Breast epithelium (tissue), 4 donors: Measurements from ENCODE around the gene IMPA2. TPM values are rescaled to one million over a fixed set of nuclear protein-coding genes. Genes with fewer than 3 reads are reported as not detected.

Experiments
- DNase-seq, 2 donors: peaks; one replicate each; pipeline ENCODE4 v3.0.0-alpha.2; 2019; ENCODE audit warnings: low spot score in 2 of 2
- H3K27ac ChIP-seq, 2 donors: fragments of 200-600 bp; sonication (generic) in 1 of 2; one replicate each; pipeline ENCODE4 v1.5.1; 2016 to 2019; ENCODE audit warnings: mild to moderate bottlenecking in 1 of 2
- H3K27me3 ChIP-seq, 2 donors: fragments of 200-600 bp; sonication (generic) in 1 of 2; one replicate each; pipeline versions ENCODE4 v1.5.1 to v1.6.0; 2017 to 2019; ENCODE audit warnings: control low read depth in 1 of 2, mild to moderate bottlenecking in 1 of 2
- H3K36me3 ChIP-seq: fragments of 200-600 bp; one replicate; pipeline ENCODE4 v1.5.1; 2019
- H3K4me1 ChIP-seq, 2 donors: fragments of 200-600 bp; sonication (generic); one replicate each; pipeline ENCODE4 v1.5.1; 2016 to 2019; ENCODE audit warnings: control low read depth in 1 of 2
- H3K4me3 ChIP-seq, 3 donors: fragments of 200-600 bp; sonication (generic); 1 replicate in 2 of 3; 2 replicates in 1 of 3; pipeline ENCODE4 v1.5.1; 2016 to 2019; ENCODE audit warnings: mild to moderate bottlenecking in 3 of 3, moderate library complexity in 2 of 3
- H3K9me3 ChIP-seq, 2 donors: fragments of 200-600 bp; sonication (generic) in 1 of 2; one replicate each; pipeline ENCODE4 v1.5.1; 2016 to 2019; ENCODE audit warnings: control low read depth in 1 of 2
- POLR2A ChIP-seq: fragments of 450-650 bp; IDR thresholded peaks from one replicate; pipeline ENCODE4 v1.6.1; 2016; ENCODE audit warnings: antibody characterized with exemption, mild to moderate bottlenecking, moderate library complexity
- POLR2AphosphoS5 ChIP-seq, 3 donors: sonication (generic); formaldehyde crosslinking; IDR thresholded peaks; one replicate each; pipeline ENCODE4 v1.6.1; 2017; ENCODE audit warnings: antibody characterized with exemption in 3 of 3
- intact Hi-C: fragments of 100-400 bp; cut with DNase I; formaldehyde crosslinking; loops from one replicate; pipeline ENCODE4 v1.15.1; 2023; ENCODE audit warnings: low total_unique reads
- total RNA-seq, 3 donors: library from RNA; depleted of rRNA; stranded (reverse); fragments of >200 nt; gene quantifications; one replicate each; pipeline ENCODE4 v1.1.0, GENCODE V29; 2016
- TF ChIP-seq, protein P1 (sequence below), 3 donors: fragments of 450-650 bp; IDR thresholded peaks; one replicate each; pipeline ENCODE4 v1.5.1; 2016 to 2017; ENCODE audit warnings: antibody characterized with exemption in 3 of 3, mild to moderate bottlenecking in 3 of 3, moderate library complexity in 3 of 3

The IMPA2 gene
- total RNA-seq, 3 donors from 2014 or later, result 25.2 to 26.5 (median 26.2) TPM

DNA sequence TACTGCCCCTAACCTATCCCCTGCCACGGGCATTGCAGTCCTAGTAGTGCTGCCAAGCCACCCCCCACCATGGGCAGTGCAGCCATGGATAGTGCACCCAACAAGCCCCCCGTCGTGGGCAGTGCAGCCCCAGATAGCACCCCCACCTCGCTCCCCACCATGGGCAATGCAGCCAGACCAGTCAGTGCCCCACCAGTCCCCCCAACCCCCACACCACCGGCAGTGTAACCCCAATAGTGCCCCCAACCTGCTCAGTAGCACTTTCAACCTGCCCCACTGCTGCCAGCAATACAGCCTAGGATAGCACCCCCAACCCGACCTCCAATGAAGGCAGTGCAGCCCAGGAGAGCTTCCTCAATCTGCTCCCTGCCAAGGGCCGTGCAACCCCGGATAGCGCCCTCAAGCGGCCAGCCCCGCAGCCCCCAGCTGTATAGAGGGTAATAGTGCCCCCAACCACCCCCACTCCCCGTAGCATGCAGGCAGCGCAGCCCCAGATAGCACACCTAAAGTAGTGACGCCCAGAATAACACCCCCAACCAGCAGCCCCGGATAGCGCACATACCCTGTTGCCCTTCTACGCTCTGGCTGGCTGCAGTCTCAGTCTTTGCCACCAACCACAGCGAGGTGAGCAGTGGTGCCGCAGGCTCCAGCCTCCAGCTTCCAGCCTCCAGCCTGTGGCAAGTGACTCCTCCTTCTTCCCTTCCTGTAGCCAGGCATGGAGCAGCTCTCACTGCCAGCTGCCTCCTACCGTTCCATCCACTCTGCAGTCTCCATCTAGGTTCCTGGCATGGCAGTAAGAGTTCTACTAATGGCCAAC, 66.9 kb downstream of the IMPA2 start:
- no peak overlapping the region for H3K4me3 ChIP-seq
- H3K27ac ChIP-seq, result no peak overlapping the region
- H3K4me1 ChIP-seq, result no peaks in the 10 kb centered on the region
- H3K27me3 ChIP-seq, result no peaks in the 10 kb centered on the region
- TF ChIP-seq POLR2A, result no peak
- TF ChIP-seq, protein P1, sequence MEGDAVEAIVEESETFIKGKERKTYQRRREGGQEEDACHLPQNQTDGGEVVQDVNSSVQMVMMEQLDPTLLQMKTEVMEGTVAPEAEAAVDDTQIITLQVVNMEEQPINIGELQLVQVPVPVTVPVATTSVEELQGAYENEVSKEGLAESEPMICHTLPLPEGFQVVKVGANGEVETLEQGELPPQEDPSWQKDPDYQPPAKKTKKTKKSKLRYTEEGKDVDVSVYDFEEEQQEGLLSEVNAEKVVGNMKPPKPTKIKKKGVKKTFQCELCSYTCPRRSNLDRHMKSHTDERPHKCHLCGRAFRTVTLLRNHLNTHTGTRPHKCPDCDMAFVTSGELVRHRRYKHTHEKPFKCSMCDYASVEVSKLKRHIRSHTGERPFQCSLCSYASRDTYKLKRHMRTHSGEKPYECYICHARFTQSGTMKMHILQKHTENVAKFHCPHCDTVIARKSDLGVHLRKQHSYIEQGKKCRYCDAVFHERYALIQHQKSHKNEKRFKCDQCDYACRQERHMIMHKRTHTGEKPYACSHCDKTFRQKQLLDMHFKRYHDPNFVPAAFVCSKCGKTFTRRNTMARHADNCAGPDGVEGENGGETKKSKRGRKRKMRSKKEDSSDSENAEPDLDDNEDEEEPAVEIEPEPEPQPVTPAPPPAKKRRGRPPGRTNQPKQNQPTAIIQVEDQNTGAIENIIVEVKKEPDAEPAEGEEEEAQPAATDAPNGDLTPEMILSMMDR (IDR thresholded peaks at IDR 0.05), result no peak
- TF ChIP-seq POLR2AphosphoS5 (IDR thresholded peaks at IDR 0.05), result no peak
- no peaks in the 10 kb centered on the region for H3K36me3 ChIP-seq
- no peaks in the 10 kb centered on the region for H3K9me3 ChIP-seq
- DNase-seq, result no peak
- intact Hi-C loops, result no loop called here

- no peak overlapping the region for H3K27ac ChIP-seq
- intact Hi-C loops, result no loop called here
- H3K27me3 ChIP-seq, result no peaks in the 10 kb centered on the region
- DNase-seq, result no peak
- H3K4me1 ChIP-seq, result no peaks in the 10 kb centered on the region
- TF ChIP-seq POLR2AphosphoS5 (IDR thresholded peaks at IDR 0.05) (no peak), POLR2A (no peak)
- TF ChIP-seq, protein P1 (IDR thresholded peaks at IDR 0.05), result no peak
- no peaks in the 10 kb centered on the region for H3K9me3 ChIP-seq
- no peaks in the 10 kb centered on the region for H3K36me3 ChIP-seq
- H3K4me3 ChIP-seq, result no peak overlapping the region
Observed at GRCh38 chr18:12048827-12049175, 67.5 kb downstream of the IMPA2 start.

- no peak for TF ChIP-seq POLR2A
- TF ChIP-seq, protein P1 (IDR thresholded peaks at IDR 0.05), result no peak
- TF ChIP-seq POLR2AphosphoS5 (IDR thresholded peaks at IDR 0.05), result no peak
- DNase-seq, result no peak
- Histone ChIP-seq H3K36me3 (no peaks in the 10 kb centered on the region), H3K27ac (no peak overlapping the region), H3K4me3 (no peak overlapping the region), H3K27me3 (no peaks in the 10 kb centered on the region), H3K4me1 (no peaks in the 10 kb centered on the region), H3K9me3 (no peaks in the 10 kb centered on the region)
- intact Hi-C loops, result no loop called here
Observed at GRCh38 chr18:12049978-12050811, 68.9 kb downstream of the IMPA2 start.

DNA sequence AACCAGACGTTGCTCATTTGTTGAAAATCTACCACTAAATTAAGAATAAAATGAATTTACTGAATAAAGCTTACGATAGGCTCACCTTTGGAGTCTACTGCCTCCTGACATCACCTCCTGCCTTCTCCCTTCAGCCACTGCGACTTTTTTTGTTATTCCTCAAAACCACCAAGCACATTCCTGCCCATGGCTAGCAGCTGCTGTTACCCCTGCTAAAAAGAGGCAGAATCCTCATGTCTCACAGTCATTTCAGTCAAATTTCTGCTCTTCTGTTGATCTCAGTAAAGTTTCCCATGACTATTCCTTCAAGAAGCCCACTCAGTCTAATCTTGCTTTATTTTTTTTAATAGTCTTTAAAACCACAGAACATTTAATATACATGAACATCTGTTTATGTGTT, 71.6 kb downstream of the IMPA2 start:
- no peaks in the 10 kb centered on the region for H3K36me3 ChIP-seq
- H3K4me1 ChIP-seq, result no peaks in the 10 kb centered on the region
- no peak overlapping the region for H3K4me3 ChIP-seq
- no peak for DNase-seq
- H3K9me3 ChIP-seq, result no peaks in the 10 kb centered on the region
- intact Hi-C loops, result no loop called here
- no peaks in the 10 kb centered on the region for H3K27me3 ChIP-seq
- H3K27ac ChIP-seq, result no peak overlapping the region
- TF ChIP-seq, protein P1 (IDR thresholded peaks at IDR 0.05), result no peak
- TF ChIP-seq POLR2A, result no peak
- no peak for TF ChIP-seq POLR2AphosphoS5 (IDR thresholded peaks at IDR 0.05)

GRCh38 chr18:12053289-12053688, 72.0 kb downstream of the IMPA2 start:
- Histone ChIP-seq H3K4me1 (no peaks in the 10 kb centered on the region), H3K27me3 (no peaks in the 10 kb centered on the region), H3K9me3 (no peaks in the 10 kb centered on the region), H3K4me3 (no peak overlapping the region), H3K36me3 (no peaks in the 10 kb centered on the region), H3K27ac (no peak overlapping the region)
- TF ChIP-seq POLR2AphosphoS5 (IDR thresholded peaks at IDR 0.05) (no peak), POLR2A (no peak)
- TF ChIP-seq, protein P1 (IDR thresholded peaks at IDR 0.05), result no peak
- DNase-seq, result no peak
- intact Hi-C loops, result no loop called here
